Testis (tissue), 3 donors: ENCODE results near the gene SERINC1. TPM values are rescaled to one million over a fixed set of nuclear protein-coding genes. Genes with fewer than 3 reads are reported as not detected.
"Not testable (repeated sequence)": the region's sequence is repeated elsewhere in the genome, so short reads cannot be mapped to it uniquely, and the experiment has no call there.

ENCODE experiments used
- DNase-seq: peaks from one replicate; pipeline ENCODE4 v3.0.0-alpha.2; 2019
- H3K27ac ChIP-seq, 2 donors: fragments of 200-600 bp; sonication (generic); one replicate each; pipeline ENCODE4 v1.5.1; 2019
- H3K27me3 ChIP-seq: fragments of 200-600 bp; sonication (generic); one replicate; pipeline ENCODE4 v1.5.1; 2019
- H3K36me3 ChIP-seq: fragments of 200-600 bp; sonication (generic); one replicate; pipeline ENCODE4 v1.5.1; 2017; ENCODE audit warnings: low read depth; ENCODE audit errors: missing control alignments
- H3K4me1 ChIP-seq: fragments of 200-600 bp; sonication (generic); one replicate; pipeline ENCODE4 v1.5.1; 2019
- H3K4me3 ChIP-seq, 2 donors: fragments of 200-600 bp; sonication (generic); one replicate each; pipeline ENCODE4 v1.5.1; 2017 to 2019
- H3K9me3 ChIP-seq: fragments of 200-600 bp; sonication (generic); one replicate; pipeline ENCODE4 v1.5.1; 2017
- CTCF ChIP-seq, 3 experiments: fragments of 450-650 bp in 2 of 3; fragments of 200-600 bp in 1 of 3; sonication (generic) in 1 of 3; IDR thresholded peaks; one replicate each; pipeline ENCODE4 v1.5.1; 2016 to 2019; ENCODE audit warnings: antibody characterized with exemption in 3 of 3, mild to moderate bottlenecking in 2 of 3, moderate library complexity in 1 of 3
- POLR2A ChIP-seq: fragments of 450-650 bp; IDR thresholded peaks from one replicate; pipeline ENCODE4 v1.6.1; 2017; ENCODE audit warnings: antibody characterized with exemption, mild to moderate bottlenecking, moderate library complexity
- WGBS, 2 donors: methylation state at CpG; one replicate each; pipeline ENCODE4 v1.1.5; 2018; 5-methylcytosine and 5-hydroxymethylcytosine counted together
- intact Hi-C: fragments of 100-400 bp; cut with DNase I; formaldehyde crosslinking; loops from one replicate; pipeline ENCODE4 v1.15.1; 2023; ENCODE audit warnings: low total_unique reads
- polyA plus RNA-seq: library from polyadenylated mRNA; stranded (reverse); fragments of 350-450 nt; fragmentation: Illumina TruSeq; extraction: RNeasy Lipid Tissue Mini Kit (QIAGEN cat#74804); gene quantifications from one replicate; pipeline ENCODE4 v1.2.3, GENCODE V29; 2014; ENCODE audit warnings: low read depth, low replicate concordance; ENCODE audit not compliant: insufficient read depth
- total RNA-seq, 2 donors: library from RNA; depleted of rRNA; stranded (reverse); fragments of >200 nt; gene quantifications; one replicate each; pipeline ENCODE4 v1.2.3, GENCODE V29; 2016

The SERINC1 gene
- total and polyA plus RNA-seq, 3 donors from 2014 or later: 83.8 to 142 (median 114) TPM

- no peak for DNase-seq
- Histone ChIP-seq H3K27ac (no peak overlapping the region), H3K4me3 (no peak overlapping the region), H3K9me3 (no peaks in the 10 kb centered on the region), H3K36me3 (no peaks in the 10 kb centered on the region), H3K4me1 (no peaks in the 10 kb centered on the region), H3K27me3 (no peaks in the 10 kb centered on the region)
- TF ChIP-seq CTCF (IDR thresholded peaks at IDR 0.05) (no peak), POLR2A (no peak)
- intact Hi-C loops: no loop called here
- 65 to 68% methylated on average over 7 of the region's 7 CpGs for WGBS, 2 donors
Measured at GRCh38 chr6:122482750-122483080, 11.1 kb upstream of the SERINC1 start.

GRCh38 chr6:122476131-122476530 is 4.5 kb upstream of the SERINC1 start:
- no peaks in the 10 kb centered on the region for H3K9me3 ChIP-seq
- H3K36me3 ChIP-seq: no peaks in the 10 kb centered on the region
- DNase-seq: no peak
- no peak overlapping the region for H3K27ac ChIP-seq
- TF ChIP-seq POLR2A: no peak
- peak in 1 of 3 experiments; percentile 34 for TF ChIP-seq CTCF (IDR thresholded peaks at IDR 0.05)
- no peak overlapping the region for H3K4me3 ChIP-seq
- no peaks in the 10 kb centered on the region for H3K4me1 ChIP-seq
- no peaks in the 10 kb centered on the region for H3K27me3 ChIP-seq
- intact Hi-C loops: no loop called here

GRCh38 chr6:122472022-122472340 is 374 bp upstream of the SERINC1 start:
- Histone ChIP-seq H3K36me3 (no peaks in the 10 kb centered on the region), H3K4me3 (peak overlapping the region; percentile 86 to 95), H3K27me3 (no peaks in the 10 kb centered on the region), H3K4me1 (peaks cover 7% of the 10 kb centered on the region), H3K9me3 (no peaks in the 10 kb centered on the region), H3K27ac (peak overlapping the region; percentile 93 to 96)
- DNase-seq: no peak
- TF ChIP-seq CTCF (IDR thresholded peaks at IDR 0.05) (no peak), POLR2A (no peak)
- 1% methylated on average over 8 of the region's 8 CpGs for WGBS, 2 donors
- intact Hi-C loops: no loop called here

- no peaks in the 10 kb centered on the region for H3K9me3 ChIP-seq
- H3K27ac ChIP-seq: no peak overlapping the region
- no peak for DNase-seq
- H3K4me3 ChIP-seq: no peak overlapping the region
- no peaks in the 10 kb centered on the region for H3K36me3 ChIP-seq
- H3K27me3 ChIP-seq: no peaks in the 10 kb centered on the region
- 82 to 90% methylated on average over 2 of the region's 2 CpGs for WGBS, 2 donors
- peaks cover 6% of the 10 kb centered on the region for H3K4me1 ChIP-seq
- intact Hi-C loops: no loop called here
- TF ChIP-seq CTCF (IDR thresholded peaks at IDR 0.05) (no peak), POLR2A (no peak)
Measured at GRCh38 chr6:122461885-122462284, 9.7 kb downstream of the SERINC1 start.

- DNase-seq, intact Hi-C loops, H3K27ac ChIP-seq, H3K36me3 ChIP-seq, H3K4me1 ChIP-seq, H3K27me3 ChIP-seq, H3K4me3 ChIP-seq, H3K9me3 ChIP-seq: not testable (repeated sequence)
- WGBS, 2 donors: 86 to 87% methylated on average over 8 of the region's 8 CpGs
Measured at GRCh38 chr6:122459865-122460416, 11.7 kb downstream of the SERINC1 start.
